GM19455 (cell line): ENCODE measurements around the gene MMP21.
A peak's percentile ranks its signal among the peaks of the same experiment; 100 is the strongest.

Experiments
- ATAC-seq: cut with Tn5 transposase; IDR thresholded peaks from one replicate; pipeline ENCODE4 v1.9.1; 2021; ENCODE audit not compliant: unreplicated experiment

The MMP21 gene

DNA sequence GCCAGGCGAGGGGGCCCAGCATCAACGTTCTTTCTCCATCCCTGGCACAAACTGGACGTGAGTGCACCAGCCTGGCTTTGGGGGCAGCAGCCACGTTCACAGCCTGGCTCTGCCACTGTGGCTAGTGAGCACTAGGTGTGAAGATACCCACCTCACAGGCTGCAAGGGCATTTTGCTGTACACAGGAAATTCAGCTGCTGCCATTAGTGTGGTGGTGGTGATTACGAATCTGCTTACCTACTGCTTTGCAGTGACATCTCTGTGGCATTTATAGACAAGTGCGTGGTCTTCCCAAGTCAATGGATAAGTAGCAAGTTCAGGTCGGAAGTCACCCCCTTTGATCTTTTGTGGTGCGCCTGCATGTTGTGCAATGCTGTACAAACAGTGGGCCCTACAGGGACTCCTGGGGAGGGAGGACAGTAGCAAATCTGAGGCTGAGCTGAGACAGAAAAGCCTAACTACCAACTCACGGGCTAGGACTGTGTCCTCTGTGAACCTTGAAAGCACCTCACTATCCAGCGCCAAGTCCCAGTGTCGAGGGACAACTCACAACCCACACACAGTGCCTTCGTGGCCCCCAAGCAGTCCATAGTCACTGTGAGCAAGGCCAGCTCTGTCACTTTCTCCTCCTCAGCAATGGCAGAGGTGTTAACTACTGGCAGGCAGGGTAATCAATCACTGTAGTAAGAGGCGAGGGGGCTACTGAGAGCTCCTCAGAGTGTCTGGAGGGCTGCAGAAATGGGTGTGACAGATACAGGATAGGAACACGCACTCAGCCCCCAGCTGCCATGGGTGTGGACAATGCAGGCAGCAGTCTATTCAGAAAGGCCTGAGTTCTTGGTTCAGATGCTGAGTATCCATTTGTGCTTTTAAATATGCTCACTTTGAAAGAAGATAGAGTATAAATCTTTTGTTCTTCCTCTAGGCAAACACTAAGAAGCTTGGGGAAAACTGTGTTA lies 17.0 kb upstream of the MMP21 start:
- ATAC-seq, result no peak

GRCh38 chr10:125788156-125789034 lies 12.8 kb upstream of the MMP21 start:
- ATAC-seq, result no peak

- ATAC-seq, result no peak
Observed at GRCh38 chr10:125785791-125786190, 10.2 kb upstream of the MMP21 start.

- ATAC-seq, result peak; percentile 66
Observed at GRCh38 chr10:125783957-125784356, 8.3 kb upstream of the MMP21 start.

DNA sequence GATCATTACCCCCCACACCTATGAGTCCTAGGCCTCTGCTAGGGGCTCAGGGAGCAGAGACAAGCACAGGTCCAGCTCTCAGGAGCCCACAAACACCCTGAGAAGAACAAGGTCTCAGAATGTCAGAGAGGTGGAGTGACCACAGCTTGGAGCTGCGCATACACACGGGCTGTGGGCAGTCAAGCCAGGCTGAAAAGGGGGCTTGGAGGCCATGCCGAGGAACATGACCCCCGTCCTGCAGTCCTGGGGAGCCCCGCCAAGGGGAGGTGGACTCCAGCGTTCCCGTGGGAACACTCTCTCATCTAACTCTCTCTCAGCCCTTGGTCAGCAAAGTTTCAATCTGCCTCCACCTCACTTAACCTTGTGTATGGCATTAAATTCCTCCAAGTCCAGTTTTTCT lies 7.8 kb upstream of the MMP21 start:
- ATAC-seq, result no peak

GRCh38 chr10:125782616-125783015 lies 7.0 kb upstream of the MMP21 start:
- no peak for ATAC-seq

GRCh38 chr10:125782054-125782453 lies 6.4 kb upstream of the MMP21 start:
- ATAC-seq, result no peak

DNA sequence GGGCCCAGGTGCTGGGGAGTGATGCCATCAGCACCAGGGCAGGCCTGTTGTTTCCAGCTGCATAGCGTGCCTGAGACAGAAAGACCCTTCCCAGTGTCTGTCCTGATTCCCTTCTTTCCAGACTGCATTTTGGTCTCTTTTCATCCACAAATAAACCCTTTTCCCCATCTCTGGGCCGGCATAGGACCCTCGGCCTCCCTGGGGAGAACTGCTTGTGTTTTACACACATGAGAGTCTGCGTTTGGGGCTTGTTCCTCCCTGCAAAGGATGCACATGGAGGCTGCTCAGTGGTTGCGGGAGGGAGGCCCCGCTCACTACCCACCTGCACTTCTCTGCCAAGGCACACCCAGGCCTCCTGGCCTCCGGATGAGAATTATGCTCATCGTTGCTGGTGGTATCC lies 5.8 kb upstream of the MMP21 start:
- no peak for ATAC-seq

DNA sequence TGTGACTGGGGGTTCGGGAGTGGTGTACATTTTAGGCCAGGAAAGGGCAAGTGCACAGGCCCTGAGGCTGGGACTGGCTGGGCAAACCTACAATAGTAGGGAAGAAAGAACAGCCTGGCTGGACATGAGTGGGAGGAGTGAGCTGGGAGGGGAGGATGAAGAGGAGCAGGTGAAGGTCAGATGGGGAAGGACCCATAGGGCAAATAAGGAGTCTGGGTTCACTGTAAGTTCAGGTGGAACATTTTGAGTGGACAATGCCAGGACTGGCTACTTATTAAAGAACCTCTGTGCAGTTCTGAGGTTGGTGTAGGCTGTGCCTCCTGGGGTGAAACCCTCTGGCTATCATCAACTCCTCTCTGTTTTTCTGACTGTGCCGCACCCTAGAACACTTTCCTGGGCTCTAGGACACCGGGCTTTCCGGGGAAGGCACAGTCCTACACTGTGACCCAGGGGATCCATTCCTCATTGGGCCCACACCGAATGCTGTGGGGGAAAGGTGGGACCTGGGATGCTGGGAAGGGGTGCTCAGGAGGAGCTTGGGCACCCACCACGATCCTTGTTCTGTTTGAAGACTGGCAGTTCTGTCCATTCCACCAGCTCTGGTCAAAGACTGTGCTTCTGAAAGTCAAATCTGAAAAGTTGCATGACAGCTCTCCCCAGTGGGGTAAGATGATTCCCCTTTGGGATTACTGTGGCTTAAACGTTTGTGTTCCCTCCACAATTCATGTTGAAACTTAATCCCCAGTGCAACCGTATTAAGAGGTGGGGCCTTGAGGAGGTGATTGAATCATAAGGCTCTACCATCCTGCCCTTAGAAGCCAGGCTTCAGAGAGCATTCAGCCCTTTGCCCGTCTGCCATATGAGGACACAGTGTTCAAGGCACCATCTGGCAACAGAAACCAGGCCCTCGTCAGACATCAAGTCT lies 4.0 kb upstream of the MMP21 start:
- no peak for ATAC-seq

- ATAC-seq, result no peak
Observed at GRCh38 chr10:125778556-125778955, 2.9 kb upstream of the MMP21 start.

- ATAC-seq, result no peak
Observed at GRCh38 chr10:125777806-125778205, 2.2 kb upstream of the MMP21 start.

- no peak for ATAC-seq
Observed at GRCh38 chr10:125774581-125775191, 935 bp downstream of the MMP21 start.

DNA sequence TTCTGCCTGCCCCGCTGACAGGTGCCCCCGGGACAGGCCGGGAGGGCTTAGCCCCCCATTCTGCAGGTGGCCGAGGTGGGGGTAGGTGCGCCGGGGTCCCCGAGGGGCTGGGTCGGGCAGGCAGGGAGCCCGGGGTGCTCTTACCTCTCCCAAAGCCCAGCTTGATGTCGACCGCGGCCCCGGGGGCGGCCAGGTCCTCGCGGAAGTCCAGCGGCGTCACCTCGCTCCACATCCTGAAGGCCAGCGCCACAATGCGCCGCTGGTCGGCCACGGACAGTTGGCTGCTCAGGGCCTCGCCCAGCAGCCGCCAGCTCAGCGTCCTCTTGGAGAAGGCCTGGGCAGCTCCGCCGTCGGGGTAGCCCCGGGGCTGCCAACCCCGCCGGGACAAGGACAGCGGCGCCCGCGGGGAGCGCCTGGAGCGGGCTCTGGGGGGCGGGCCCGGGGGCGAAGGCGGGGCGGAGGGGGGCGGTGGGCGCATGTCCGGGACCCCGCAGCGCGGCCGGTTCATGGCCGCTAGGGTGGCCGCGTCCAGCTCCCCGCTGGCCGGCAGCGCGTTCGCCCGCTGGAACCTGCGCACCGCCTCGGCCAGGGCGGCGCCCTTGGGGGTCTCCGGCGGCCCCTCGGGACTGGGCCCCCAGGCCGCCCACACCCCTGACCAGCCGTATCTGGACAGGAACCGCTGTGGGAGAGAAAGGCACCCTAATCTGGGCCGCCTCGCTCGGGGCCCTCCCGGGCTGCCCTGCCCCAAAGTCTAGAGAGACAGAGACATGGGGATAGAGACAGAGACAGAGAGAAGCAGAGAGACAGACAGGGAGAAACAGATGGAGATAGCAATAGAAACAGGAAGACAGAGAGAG lies 1.7 kb downstream of the MMP21 start:
- ATAC-seq, result no peak

- no peak for ATAC-seq
Observed at GRCh38 chr10:125772864-125773180, 2.8 kb downstream of the MMP21 start.

DNA sequence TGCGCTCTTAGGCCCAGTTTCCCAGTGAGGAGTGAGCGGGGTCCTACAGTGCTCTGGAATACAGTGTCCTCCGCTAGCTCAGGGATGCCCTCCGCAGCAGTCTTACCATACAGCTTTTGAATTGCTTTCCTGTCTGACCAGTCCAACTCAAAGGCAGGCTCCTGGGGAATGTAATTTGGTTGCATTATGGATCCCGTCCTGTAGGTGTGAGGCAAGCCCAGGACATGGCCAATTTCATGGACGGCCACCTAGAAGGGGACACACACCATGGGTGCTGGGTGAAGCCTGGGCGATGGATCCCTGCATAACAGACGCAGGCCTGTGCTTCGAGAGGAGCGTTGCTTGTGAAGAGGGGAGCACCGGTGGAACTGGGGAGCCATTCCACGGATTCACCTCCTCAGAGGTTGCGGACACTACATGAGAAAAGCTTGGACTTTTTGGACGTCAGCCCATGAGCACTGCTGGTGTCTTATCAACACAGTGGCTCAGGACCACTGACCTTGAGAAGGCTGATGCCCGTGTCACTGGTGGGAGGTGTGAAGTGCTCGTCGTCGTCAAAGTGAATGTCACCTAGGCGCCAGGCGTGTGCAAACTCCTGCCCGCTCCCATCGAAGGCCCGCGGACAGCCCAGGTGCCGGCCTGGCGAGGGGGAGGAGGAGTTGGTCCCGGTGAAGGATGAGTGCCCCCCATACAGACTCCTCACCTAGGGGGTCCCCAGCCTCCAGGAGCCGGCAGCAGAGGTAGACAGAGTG lies 3.3 kb downstream of the MMP21 start:
- ATAC-seq, result no peak

DNA sequence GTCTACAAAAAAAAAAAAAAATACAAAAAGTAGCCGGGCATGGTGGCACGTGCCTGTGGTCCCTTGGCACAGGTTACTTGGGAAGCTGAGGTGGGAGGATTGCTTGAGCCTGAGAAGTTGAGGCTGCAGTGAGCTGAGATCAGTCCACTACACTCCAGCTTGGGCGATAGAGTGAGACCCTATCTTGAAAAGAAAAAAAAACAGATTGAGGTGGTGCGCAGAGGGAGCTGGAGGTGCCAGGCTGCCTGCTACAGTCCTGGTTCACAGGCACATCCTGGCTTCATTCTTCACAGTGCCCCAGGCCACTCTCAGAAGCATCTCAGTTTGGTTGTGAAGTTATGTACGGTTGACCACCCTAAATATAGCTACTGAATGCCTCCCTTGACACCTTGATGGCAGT lies 4.8 kb downstream of the MMP21 start:
- no peak for ATAC-seq

DNA sequence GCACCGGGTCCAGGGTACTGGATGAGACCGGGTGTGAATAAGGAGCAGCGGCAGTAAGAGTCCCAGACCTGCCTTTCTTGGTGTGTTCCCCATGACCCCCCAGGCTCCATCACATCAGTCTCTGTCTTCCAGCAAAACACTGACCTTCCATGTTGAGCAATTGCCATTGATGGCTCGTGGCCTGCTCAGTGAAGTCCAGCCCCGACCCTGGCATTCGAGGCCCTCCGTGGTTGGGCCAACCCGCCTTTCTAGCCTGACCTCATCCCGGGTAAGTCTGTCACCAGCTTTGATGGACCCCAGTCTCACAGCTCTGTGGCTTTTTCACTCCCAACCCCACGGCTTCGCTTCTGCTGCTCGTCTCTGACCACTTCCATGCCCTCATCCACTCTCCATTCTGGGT lies 6.4 kb downstream of the MMP21 start:
- no peak for ATAC-seq

GRCh38 chr10:125768219-125768855 lies 7.3 kb downstream of the MMP21 start:
- no peak for ATAC-seq
